ENCODE data around the gene SPSB1.

GRCh38 chr1:9388335-9389180, 95.9 kb downstream of the SPSB1 start:
- TF ChIP-seq EZH2 (IDR thresholded peaks at IDR 0.05; ENCODE audit: borderline replicate concordance, low read length) = no peak
- TF ChIP-seq, protein P1, sequence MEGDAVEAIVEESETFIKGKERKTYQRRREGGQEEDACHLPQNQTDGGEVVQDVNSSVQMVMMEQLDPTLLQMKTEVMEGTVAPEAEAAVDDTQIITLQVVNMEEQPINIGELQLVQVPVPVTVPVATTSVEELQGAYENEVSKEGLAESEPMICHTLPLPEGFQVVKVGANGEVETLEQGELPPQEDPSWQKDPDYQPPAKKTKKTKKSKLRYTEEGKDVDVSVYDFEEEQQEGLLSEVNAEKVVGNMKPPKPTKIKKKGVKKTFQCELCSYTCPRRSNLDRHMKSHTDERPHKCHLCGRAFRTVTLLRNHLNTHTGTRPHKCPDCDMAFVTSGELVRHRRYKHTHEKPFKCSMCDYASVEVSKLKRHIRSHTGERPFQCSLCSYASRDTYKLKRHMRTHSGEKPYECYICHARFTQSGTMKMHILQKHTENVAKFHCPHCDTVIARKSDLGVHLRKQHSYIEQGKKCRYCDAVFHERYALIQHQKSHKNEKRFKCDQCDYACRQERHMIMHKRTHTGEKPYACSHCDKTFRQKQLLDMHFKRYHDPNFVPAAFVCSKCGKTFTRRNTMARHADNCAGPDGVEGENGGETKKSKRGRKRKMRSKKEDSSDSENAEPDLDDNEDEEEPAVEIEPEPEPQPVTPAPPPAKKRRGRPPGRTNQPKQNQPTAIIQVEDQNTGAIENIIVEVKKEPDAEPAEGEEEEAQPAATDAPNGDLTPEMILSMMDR (conservative IDR thresholded peaks at IDR 0.05 in 1 of 2, IDR thresholded peaks at IDR 0.05 in 1 of 2; ENCODE audit: extremely low read depth in 1 of 2, insufficient read depth in 1 of 2, low read depth in 1 of 2, low read length in 2 of 2) = no peak

Measured in mammary epithelial cell (primary cell).